MM.1S (cell line): ENCODE measurements around the gene SLC6A8.

Source experiments
- CTCF ChIP-seq: fragments of 300-600 bp; sonication (generic); IDR thresholded peaks from 2 replicates; pipeline ENCODE4 v1.5.1; 2016; ENCODE audit warnings: antibody characterized with exemption, low read length, mixed read lengths
- EZH2 ChIP-seq: fragments of 300-600 bp; sonication (generic); optimal IDR thresholded peaks from 2 replicates; pipeline ENCODE3; 2017; ENCODE audit warnings: low read depth, mild to moderate bottlenecking, antibody characterized with exemption, low read length, mixed read lengths

GRCh38 chrX:153665726-153666306 lies 21.9 kb upstream of the SLC6A8 start:
- TF ChIP-seq CTCF = no peak
- no peak for TF ChIP-seq EZH2
